ENCODE measurements around the gene DHX29. TPM values are rescaled to one million over a fixed set of nuclear protein-coding genes. Genes with fewer than 3 reads are reported as not detected.

Gene DHX29
- total RNA-seq, 1 experiment from 2014 or later: 24.3 TPM

- no peak for TF ChIP-seq SRF (IDR thresholded peaks at IDR 0.05; ENCODE audit: low read depth)
- TF ChIP-seq CBX3 (IDR thresholded peaks at IDR 0.05; ENCODE audit: low read depth): no peak
- TF ChIP-seq JUND (IDR thresholded peaks at IDR 0.05): no peak
- no peak for TF ChIP-seq POLR2A (IDR thresholded peaks at IDR 0.05; ENCODE audit: borderline replicate concordance, extremely low read depth, insufficient read depth, insufficient read length)
- TF ChIP-seq ELF1 (IDR thresholded peaks at IDR 0.05; ENCODE audit: borderline replicate concordance, low read depth): no peak
- no peak for TF ChIP-seq EGR1 (IDR thresholded peaks at IDR 0.05; ENCODE audit: low read depth)
Measured at GRCh38 chr5:55343107-55343506, 35.6 kb upstream of the DHX29 start (continued).

DNA sequence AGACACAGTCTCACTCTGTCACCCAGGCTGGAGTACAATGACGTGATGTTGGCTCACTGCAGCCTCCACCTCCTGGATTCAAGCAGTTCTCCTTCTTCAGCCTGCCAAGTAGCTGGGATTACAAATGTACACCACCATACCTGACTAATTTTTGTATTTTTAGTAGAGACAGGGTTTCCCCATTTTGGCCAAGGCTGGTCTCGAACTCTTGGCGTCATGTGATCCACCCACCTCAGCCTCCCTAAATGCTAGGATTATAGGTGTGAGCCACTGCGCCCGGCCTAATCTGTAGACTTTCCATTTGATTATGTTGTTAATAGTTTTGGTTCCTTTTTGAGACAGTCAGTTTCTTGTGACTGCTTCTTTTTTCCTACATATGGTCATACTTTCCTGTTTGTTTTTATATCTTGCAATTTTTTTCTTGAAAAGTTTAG lies 31.3 kb upstream of the DHX29 start:
- peaks cover 82% of the 10 kb centered on the region for H3K79me2 ChIP-seq (ENCODE audit: insufficient read depth, low read length)
- H3K27me3 ChIP-seq (ENCODE audit: insufficient read depth, low read length): no peaks in the 10 kb centered on the region
- no peak overlapping the region for H3K4me2 ChIP-seq (ENCODE audit: low read length)
- no peak overlapping the region for H3K27ac ChIP-seq (ENCODE audit: low read depth, low read length)
- ATAC-seq (no peak), DNase-seq (ENCODE audit: low read depth, low spot score) (no peak)
- CTCF ChIA-PET: no interaction called here
- intact Hi-C loops (cut with micrococcal nuclease): no loop called here
- H4K20me1 ChIP-seq (ENCODE audit: insufficient read depth): peaks cover 8% of the 10 kb centered on the region; the same call in 1 of the 2 replicates
- peaks cover 4 to 5% of the 10 kb centered on the region in 2 experiments; a peak in 2 of 4 replicates for H3K36me3 ChIP-seq (ENCODE audit: control insufficient read depth in 1 of 2, insufficient read depth in 2 of 2, low read length in 2 of 2)
- no peak overlapping the region for H3K9ac ChIP-seq (ENCODE audit: low read length)
- POLR2A ChIA-PET: no interaction called here
- no peak overlapping the region for H3K4me3 ChIP-seq (replicated peaks in 1 of 2; ENCODE audit: low read depth in 1 of 2, low read length in 2 of 2)
- H2AFZ ChIP-seq (ENCODE audit: low read depth, low read length, poor library complexity, severe bottlenecking): no peak overlapping the region
- BruUV-seq (replicated peaks): no TSS peak
- no peaks in the 10 kb centered on the region for H3K9me2 ChIP-seq (ENCODE audit: insufficient read depth)
- H3K9me3 ChIP-seq (ENCODE audit: control insufficient read depth in 1 of 2, insufficient read depth in 1 of 2, low read depth in 1 of 2, low read length in 2 of 2): no peaks in the 10 kb centered on the region
- no peak for TF ChIP-seq YY1 (IDR thresholded peaks at IDR 0.05; ENCODE audit: extremely low read depth, insufficient replicate concordance, low read depth, low read length)
- TF ChIP-seq ZFX (IDR thresholded peaks at IDR 0.05): no peak
- TF ChIP-seq EZH2 (IDR thresholded peaks at IDR 0.05): no peak
- no peak for TF ChIP-seq CBX3 (IDR thresholded peaks at IDR 0.05; ENCODE audit: low read depth)
- TF ChIP-seq, protein P1, sequence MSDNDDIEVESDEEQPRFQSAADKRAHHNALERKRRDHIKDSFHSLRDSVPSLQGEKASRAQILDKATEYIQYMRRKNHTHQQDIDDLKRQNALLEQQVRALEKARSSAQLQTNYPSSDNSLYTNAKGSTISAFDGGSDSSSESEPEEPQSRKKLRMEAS (IDR thresholded peaks at IDR 0.05): no peak
- no peak for TF ChIP-seq ATF3 (IDR thresholded peaks at IDR 0.05)
- TF ChIP-seq CEBPB (IDR thresholded peaks at IDR 0.05; ENCODE audit: low read depth): no peak
- no peak for TF ChIP-seq POLR2A (IDR thresholded peaks at IDR 0.05; ENCODE audit: borderline replicate concordance, extremely low read depth, insufficient read depth, insufficient read length)
- TF ChIP-seq RAD21 (IDR thresholded peaks at IDR 0.05; ENCODE audit: low read depth): no peak
- TF ChIP-seq, protein P2, sequence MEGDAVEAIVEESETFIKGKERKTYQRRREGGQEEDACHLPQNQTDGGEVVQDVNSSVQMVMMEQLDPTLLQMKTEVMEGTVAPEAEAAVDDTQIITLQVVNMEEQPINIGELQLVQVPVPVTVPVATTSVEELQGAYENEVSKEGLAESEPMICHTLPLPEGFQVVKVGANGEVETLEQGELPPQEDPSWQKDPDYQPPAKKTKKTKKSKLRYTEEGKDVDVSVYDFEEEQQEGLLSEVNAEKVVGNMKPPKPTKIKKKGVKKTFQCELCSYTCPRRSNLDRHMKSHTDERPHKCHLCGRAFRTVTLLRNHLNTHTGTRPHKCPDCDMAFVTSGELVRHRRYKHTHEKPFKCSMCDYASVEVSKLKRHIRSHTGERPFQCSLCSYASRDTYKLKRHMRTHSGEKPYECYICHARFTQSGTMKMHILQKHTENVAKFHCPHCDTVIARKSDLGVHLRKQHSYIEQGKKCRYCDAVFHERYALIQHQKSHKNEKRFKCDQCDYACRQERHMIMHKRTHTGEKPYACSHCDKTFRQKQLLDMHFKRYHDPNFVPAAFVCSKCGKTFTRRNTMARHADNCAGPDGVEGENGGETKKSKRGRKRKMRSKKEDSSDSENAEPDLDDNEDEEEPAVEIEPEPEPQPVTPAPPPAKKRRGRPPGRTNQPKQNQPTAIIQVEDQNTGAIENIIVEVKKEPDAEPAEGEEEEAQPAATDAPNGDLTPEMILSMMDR (IDR thresholded peaks at IDR 0.05 in 2 of 3, conservative IDR thresholded peaks at IDR 0.05 in 1 of 3; ENCODE audit: borderline replicate concordance in 1 of 3, insufficient read depth in 1 of 3, low read depth in 2 of 3, low read length in 2 of 3): no peak
- TF ChIP-seq ELF1 (IDR thresholded peaks at IDR 0.05; ENCODE audit: borderline replicate concordance, low read depth): no peak
- no peak for TF ChIP-seq EGR1 (IDR thresholded peaks at IDR 0.05; ENCODE audit: low read depth)
- TF ChIP-seq, protein P3, sequence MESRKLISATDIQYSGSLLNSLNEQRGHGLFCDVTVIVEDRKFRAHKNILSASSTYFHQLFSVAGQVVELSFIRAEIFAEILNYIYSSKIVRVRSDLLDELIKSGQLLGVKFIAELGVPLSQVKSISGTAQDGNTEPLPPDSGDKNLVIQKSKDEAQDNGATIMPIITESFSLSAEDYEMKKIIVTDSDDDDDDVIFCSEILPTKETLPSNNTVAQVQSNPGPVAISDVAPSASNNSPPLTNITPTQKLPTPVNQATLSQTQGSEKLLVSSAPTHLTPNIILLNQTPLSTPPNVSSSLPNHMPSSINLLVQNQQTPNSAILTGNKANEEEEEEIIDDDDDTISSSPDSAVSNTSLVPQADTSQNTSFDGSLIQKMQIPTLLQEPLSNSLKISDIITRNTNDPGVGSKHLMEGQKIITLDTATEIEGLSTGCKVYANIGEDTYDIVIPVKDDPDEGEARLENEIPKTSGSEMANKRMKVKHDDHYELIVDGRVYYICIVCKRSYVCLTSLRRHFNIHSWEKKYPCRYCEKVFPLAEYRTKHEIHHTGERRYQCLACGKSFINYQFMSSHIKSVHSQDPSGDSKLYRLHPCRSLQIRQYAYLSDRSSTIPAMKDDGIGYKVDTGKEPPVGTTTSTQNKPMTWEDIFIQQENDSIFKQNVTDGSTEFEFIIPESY (IDR thresholded peaks at IDR 0.05; ENCODE audit: extremely low read depth, insufficient replicate concordance, low read length): no peak
- TF ChIP-seq POLR2AphosphoS5 (IDR thresholded peaks at IDR 0.05; ENCODE audit: low read depth, low read length): no peak
- no peak for TF ChIP-seq JUND (IDR thresholded peaks at IDR 0.05)
- TF ChIP-seq TCF7L2 (IDR thresholded peaks at IDR 0.05; ENCODE audit: borderline replicate concordance, extremely low read depth, insufficient read depth, insufficient read length): no peak
- TF ChIP-seq SIN3A (IDR thresholded peaks at IDR 0.05; ENCODE audit: low read depth): no peak
- no peak for TF ChIP-seq SP1 (IDR thresholded peaks at IDR 0.05; ENCODE audit: low read depth)
- TF ChIP-seq EZH2phosphoT487 (IDR thresholded peaks at IDR 0.05; ENCODE audit: borderline replicate concordance): no peak
- RAD21 ChIA-PET (ENCODE audit: low non-redundant PET in 1 of 2, low total read pairs in 2 of 2, uncharacterized antibody in 2 of 2, unreplicated experiment in 2 of 2): no interaction called here
- H3K4me1 ChIP-seq (ENCODE audit: control insufficient read depth in 1 of 2, insufficient read depth in 2 of 2, low read length in 2 of 2): no peaks in the 10 kb centered on the region

Data from HCT116 (cell line).